Gastroesophageal sphincter (tissue), 3 donors: ENCODE data around the gene ATXN2.

Experiments used
- CTCF ChIP-seq, 4 experiments: fragments of 200-600 bp in 2 of 4; fragments of 450-650 bp in 2 of 4; sonication (generic) in 1 of 4; IDR thresholded peaks; one replicate each; pipeline ENCODE4 v1.5.1; 2017 to 2019; ENCODE audit warnings: antibody characterized with exemption in 4 of 4, mild to moderate bottlenecking in 2 of 4, moderate library complexity in 2 of 4
- EP300 ChIP-seq: sonication (generic); formaldehyde crosslinking; IDR thresholded peaks from one replicate; pipeline ENCODE4 v1.6.1; 2017; ENCODE audit warnings: antibody characterized with exemption, mild to moderate bottlenecking
- POLR2A ChIP-seq, 2 donors: fragments of 450-650 bp; IDR thresholded peaks; one replicate each; pipeline ENCODE4 v1.6.1; 2017; ENCODE audit warnings: antibody characterized with exemption in 2 of 2, mild to moderate bottlenecking in 2 of 2, moderate library complexity in 1 of 2
- POLR2AphosphoS5 ChIP-seq: sonication (generic); formaldehyde crosslinking; IDR thresholded peaks from one replicate; pipeline ENCODE4 v1.6.1; 2017; ENCODE audit warnings: antibody characterized with exemption

GRCh38 chr12:111436266-111436665 lies 162.8 kb downstream of the ATXN2 start:
- TF ChIP-seq POLR2AphosphoS5 (no peak), CTCF (IDR thresholded peaks at IDR 0.05) (no peak), POLR2A (IDR thresholded peaks at IDR 0.05) (no peak), EP300 (no peak)
